ENCODE results near the gene PLS1. TPM values are rescaled to one million over a fixed set of nuclear protein-coding genes. Genes with fewer than 3 reads are reported as not detected.
"Not testable (repeated sequence)": the region's sequence is repeated elsewhere in the genome, so short reads cannot be mapped to it uniquely, and the experiment has no call there.

Gene PLS1
- total RNA-seq, 2 donors from 2014 or later: 3.2 to 5.3 TPM

DNA sequence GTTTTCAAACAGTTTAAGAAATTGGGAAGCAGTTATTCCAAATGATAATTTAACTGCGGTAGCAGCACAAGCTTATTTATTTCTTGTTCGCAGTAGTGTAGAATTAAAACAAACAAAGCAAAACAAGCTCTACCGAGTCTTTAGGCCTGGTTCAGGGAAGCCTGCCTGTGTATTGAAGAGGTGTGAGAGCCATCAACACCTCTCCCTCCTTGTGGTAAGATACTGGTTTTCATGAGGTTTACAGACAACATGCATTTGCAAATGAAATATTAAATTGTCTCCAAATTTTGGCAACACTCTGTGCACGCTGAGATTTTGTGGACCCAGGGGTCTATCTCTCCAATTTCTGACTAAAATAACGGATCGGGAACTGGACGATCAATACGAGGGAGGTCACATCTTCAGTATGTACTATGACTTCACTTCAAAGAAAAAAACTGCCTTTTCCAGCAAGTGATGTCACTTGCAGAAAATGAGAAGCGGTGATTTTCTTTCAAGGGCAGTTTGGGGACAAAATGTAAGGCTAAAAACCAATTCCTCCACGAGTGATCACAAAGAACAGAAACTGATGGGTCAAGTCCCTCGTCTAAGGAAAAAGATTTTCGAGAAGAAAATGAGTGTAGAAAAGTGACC is 18.4 kb upstream of the PLS1 start:
- Mint-ChIP-seq H3K36me3 (ENCODE audit: insufficient read depth in 2 of 2) (peaks cover 4 to 13% of the 10 kb centered on the region in 2 donors), H3K27ac (peak overlapping the region; percentile 99), H3K4me3 (peak overlapping the region; percentile 98 to 99), H3K9me3 (no peaks in the 10 kb centered on the region), H3K4me1 (ENCODE audit: low read depth) (peaks cover 55% of the 10 kb centered on the region), H3K27me3 (ENCODE audit: low read depth) (no peaks in the 10 kb centered on the region)
- ATAC-seq (replicated peaks in 1 of 2) (no peak), DNase-seq (no peak)

DNA sequence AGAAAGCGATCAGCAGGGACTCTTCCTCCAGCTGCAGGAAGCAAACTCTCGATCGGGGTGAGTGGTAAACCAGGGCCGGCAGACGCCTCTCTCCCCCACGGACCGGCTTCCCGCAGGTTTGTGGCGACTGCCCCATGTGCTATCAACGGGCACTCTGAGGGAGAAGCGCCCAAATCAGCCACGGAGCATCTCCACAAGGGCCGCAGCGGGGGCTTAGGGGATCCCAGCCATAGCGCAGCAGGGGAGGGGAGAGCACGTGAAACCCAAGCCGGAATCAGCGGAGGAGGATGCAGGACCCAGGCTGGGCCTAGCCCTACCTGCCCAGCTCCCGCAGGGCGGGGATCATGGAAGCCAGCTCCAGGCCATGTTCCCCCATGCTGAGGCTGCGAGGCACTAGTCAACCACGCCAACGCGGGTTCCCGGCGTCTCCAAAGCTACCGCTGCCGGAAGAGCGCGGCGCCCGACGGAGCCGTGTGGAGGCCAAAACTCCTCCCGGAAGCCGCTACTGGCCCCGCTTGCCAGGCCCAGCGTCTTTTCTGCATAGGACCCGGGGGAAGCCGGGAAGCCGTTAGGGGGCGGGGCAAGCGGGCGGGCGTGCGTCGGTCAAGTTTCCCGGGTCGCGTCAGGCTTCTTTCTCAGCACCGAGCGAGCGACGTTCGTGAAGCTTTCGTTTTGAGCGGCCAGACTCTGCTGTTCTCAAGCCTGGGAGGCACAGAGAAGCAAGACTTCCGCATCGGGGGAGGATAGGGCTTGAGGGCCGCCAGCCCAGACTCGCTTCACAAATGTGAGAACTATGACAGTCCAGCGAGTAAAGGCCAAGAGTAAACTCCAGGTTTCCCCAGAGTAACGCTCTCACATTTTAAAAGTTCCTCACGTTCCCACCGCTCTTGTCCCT is 17.6 kb upstream of the PLS1 start, which contains the start of gene ATR:
TSS of gene ATR (minus strand) at position 405 of the 895 bp plus-strand sequence. CDS start at position 376, 29 bp downstream.
- H3K36me3 Mint-ChIP-seq (ENCODE audit: insufficient read depth in 2 of 2): peaks cover 4 to 13% of the 10 kb centered on the region in 2 donors
- ATAC-seq (replicated peaks in 1 of 2): peak; percentile 94 to 96

DNA sequence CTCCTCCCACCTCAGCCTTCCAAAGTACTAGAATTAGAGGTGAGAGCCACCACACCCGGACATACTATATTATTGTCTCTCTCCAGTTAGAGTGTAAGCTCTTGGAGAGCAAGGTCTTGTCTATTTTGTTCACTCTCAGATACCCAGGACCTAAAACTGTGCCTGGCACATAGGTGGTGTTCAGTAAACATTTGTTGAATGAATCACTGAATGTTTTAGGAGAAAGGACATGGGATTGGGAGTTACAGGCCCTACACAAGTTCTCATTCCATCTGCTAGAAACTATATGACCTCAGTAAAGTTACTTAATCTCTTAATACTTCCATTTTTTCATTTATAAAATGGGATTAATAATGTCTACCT is 16.2 kb upstream of the PLS1 start:
- H3K27me3 Mint-ChIP-seq (ENCODE audit: low read depth): no peaks in the 10 kb centered on the region
- no peaks in the 10 kb centered on the region for H3K9me3 Mint-ChIP-seq
- H3K36me3 Mint-ChIP-seq (ENCODE audit: insufficient read depth in 2 of 2): peaks cover 4 to 9% of the 10 kb centered on the region in 2 donors
- H3K4me1 Mint-ChIP-seq (ENCODE audit: low read depth): peaks cover 39% of the 10 kb centered on the region
- peak overlapping the region; percentile 97 for H3K27ac Mint-ChIP-seq
- ATAC-seq (replicated peaks in 1 of 2) (no peak), DNase-seq (no peak)
- peak overlapping the region; percentile 98 to 99 for H3K4me3 Mint-ChIP-seq

More for the DNA sequence above, 17.6 kb upstream of the PLS1 start, which contains the start of gene ATR:
- no peaks in the 10 kb centered on the region for H3K27me3 Mint-ChIP-seq (ENCODE audit: low read depth)
- H3K27ac Mint-ChIP-seq: peak within 1 kb of the TSS; percentile 99
- peak; percentile 98 for DNase-seq
- H3K4me1 Mint-ChIP-seq (ENCODE audit: low read depth): peaks cover 54% of the 10 kb centered on the region
- H3K9me3 Mint-ChIP-seq: no peaks in the 10 kb centered on the region
- H3K4me3 Mint-ChIP-seq: peak within 1 kb of the TSS; percentile 98 to 99

DNA sequence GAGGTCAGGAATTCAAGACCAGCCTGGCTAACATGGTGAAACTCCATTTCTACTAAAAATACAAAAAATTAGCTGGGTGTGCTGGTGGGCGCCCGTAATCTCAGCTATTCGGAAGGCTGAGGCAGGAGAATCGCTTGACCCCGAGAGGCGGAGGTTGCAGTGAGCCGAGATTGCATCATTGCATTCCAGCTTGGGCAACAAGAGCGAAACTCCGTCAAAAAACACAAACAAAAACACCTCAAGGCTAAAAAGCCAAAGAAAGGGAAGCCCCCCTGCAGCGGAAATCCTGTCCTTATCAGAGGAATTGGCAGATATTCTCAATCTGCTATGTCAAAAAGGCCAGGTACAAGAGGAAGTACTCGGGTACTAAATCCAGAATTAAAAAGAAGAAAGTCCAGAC is 15.1 kb upstream of the PLS1 start:
- not testable (repeated sequence) for ATAC-seq (replicated peaks in 1 of 2); H3K27me3 Mint-ChIP-seq (ENCODE audit: low read depth); H3K36me3 Mint-ChIP-seq (ENCODE audit: insufficient read depth in 2 of 2); H3K9me3 Mint-ChIP-seq; DNase-seq; H3K4me3 Mint-ChIP-seq; H3K27ac Mint-ChIP-seq
- peaks cover 29% of the 10 kb centered on the region for H3K4me1 Mint-ChIP-seq (ENCODE audit: low read depth)

GRCh38 chr3:142586803-142587406 is 9.3 kb upstream of the PLS1 start:
- peak; percentile 58 to 67 for ATAC-seq (replicated peaks in 1 of 2)
- no peaks in the 10 kb centered on the region for H3K4me1 Mint-ChIP-seq (ENCODE audit: low read depth)
- DNase-seq: peak; percentile 12 to 33

DNA sequence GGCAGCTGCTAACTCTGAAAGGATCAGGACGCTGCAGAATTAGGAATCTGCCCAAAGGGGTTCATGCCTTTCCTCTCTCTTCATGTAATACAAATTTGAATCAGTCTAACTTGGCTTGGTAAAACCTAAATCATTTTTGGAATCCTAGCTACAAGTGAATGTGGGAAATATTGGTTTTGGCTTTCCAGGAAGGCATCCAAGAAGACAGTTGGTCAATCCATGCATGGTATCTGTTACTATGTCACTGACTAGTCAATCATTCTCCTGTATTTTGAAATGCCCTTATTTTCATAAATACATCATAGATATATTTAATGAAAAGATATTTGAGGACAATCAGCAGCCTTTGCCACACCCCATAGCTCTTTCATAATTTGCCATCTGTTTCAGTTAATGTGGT is 7.5 kb upstream of the PLS1 start:
- no peak overlapping the region for H3K4me3 Mint-ChIP-seq
- H3K9me3 Mint-ChIP-seq: no peaks in the 10 kb centered on the region
- no peak for ATAC-seq (replicated peaks in 1 of 2)
- no peak overlapping the region for H3K27ac Mint-ChIP-seq
- DNase-seq: no peak
- H3K27me3 Mint-ChIP-seq (ENCODE audit: low read depth): peaks cover 12% of the 10 kb centered on the region
- no peaks in the 10 kb centered on the region for H3K36me3 Mint-ChIP-seq (ENCODE audit: insufficient read depth in 2 of 2)
- H3K4me1 Mint-ChIP-seq (ENCODE audit: low read depth): no peaks in the 10 kb centered on the region

More at GRCh38 chr3:142586803-142587406, 9.3 kb upstream of the PLS1 start:
- Mint-ChIP-seq H3K27me3 (ENCODE audit: low read depth) (peaks cover 12% of the 10 kb centered on the region), H3K9me3 (no peaks in the 10 kb centered on the region), H3K4me3 (no peak overlapping the region), H3K27ac (no peak overlapping the region), H3K36me3 (ENCODE audit: insufficient read depth in 2 of 2) (no peaks in the 10 kb centered on the region)

GRCh38 chr3:142592268-142592667 is 3.9 kb upstream of the PLS1 start:
- not testable (repeated sequence) for H3K4me3 Mint-ChIP-seq; H3K27ac Mint-ChIP-seq; H3K36me3 Mint-ChIP-seq (ENCODE audit: insufficient read depth in 2 of 2); H3K27me3 Mint-ChIP-seq (ENCODE audit: low read depth); ATAC-seq (replicated peaks in 1 of 2); DNase-seq; H3K9me3 Mint-ChIP-seq
- peaks cover 17% of the 10 kb centered on the region for H3K4me1 Mint-ChIP-seq (ENCODE audit: low read depth)

- no peak overlapping the region for H3K27ac Mint-ChIP-seq
- DNase-seq: no peak
- no peak for ATAC-seq (replicated peaks in 1 of 2)
- peaks cover 23% of the 10 kb centered on the region for H3K4me1 Mint-ChIP-seq (ENCODE audit: low read depth)
- no peaks in the 10 kb centered on the region for H3K27me3 Mint-ChIP-seq (ENCODE audit: low read depth)
- peak overlapping the region; percentile 97 to 99 for H3K4me3 Mint-ChIP-seq
- no peaks in the 10 kb centered on the region for H3K36me3 Mint-ChIP-seq (ENCODE audit: insufficient read depth in 2 of 2)
- no peaks in the 10 kb centered on the region for H3K9me3 Mint-ChIP-seq
These were observed 1.1 kb upstream of the PLS1 start for GRCh38 chr3:142595141-142595540.

GRCh38 chr3:142595581-142595950 is 627 bp upstream of the PLS1 start:
- H3K27me3 Mint-ChIP-seq (ENCODE audit: low read depth): no peaks in the 10 kb centered on the region
- DNase-seq: no peak
- peaks cover 23% of the 10 kb centered on the region for H3K4me1 Mint-ChIP-seq (ENCODE audit: low read depth)
- H3K4me3 Mint-ChIP-seq: peak overlapping the region; percentile 97 to 99
- H3K9me3 Mint-ChIP-seq: no peaks in the 10 kb centered on the region
- no peak for ATAC-seq (replicated peaks in 1 of 2)
- no peaks in the 10 kb centered on the region for H3K36me3 Mint-ChIP-seq (ENCODE audit: insufficient read depth in 2 of 2)
- peak overlapping the region; percentile 31 for H3K27ac Mint-ChIP-seq

- peak overlapping the region; percentile 97 to 99 for H3K4me3 Mint-ChIP-seq
- DNase-seq (no peak), ATAC-seq (replicated peaks in 1 of 2) (no peak)
- no peaks in the 10 kb centered on the region for H3K9me3 Mint-ChIP-seq
- no peak overlapping the region for H3K27ac Mint-ChIP-seq
- H3K27me3 Mint-ChIP-seq (ENCODE audit: low read depth): no peaks in the 10 kb centered on the region
- no peaks in the 10 kb centered on the region for H3K36me3 Mint-ChIP-seq (ENCODE audit: insufficient read depth in 2 of 2)
- peaks cover 23% of the 10 kb centered on the region for H3K4me1 Mint-ChIP-seq (ENCODE audit: low read depth)
These were observed 514 bp downstream of the PLS1 start for GRCh38 chr3:142596726-142597088.

- no peak for DNase-seq
- H3K36me3 Mint-ChIP-seq (ENCODE audit: insufficient read depth in 2 of 2): no peaks in the 10 kb centered on the region
- H3K9me3 Mint-ChIP-seq: no peaks in the 10 kb centered on the region
- no peak overlapping the region for H3K27ac Mint-ChIP-seq
- peaks cover 23% of the 10 kb centered on the region for H3K4me1 Mint-ChIP-seq (ENCODE audit: low read depth)
- H3K27me3 Mint-ChIP-seq (ENCODE audit: low read depth): no peaks in the 10 kb centered on the region
- H3K4me3 Mint-ChIP-seq: peak overlapping the region in 1 of 2 donors; percentile 31
- no peak for ATAC-seq (replicated peaks in 1 of 2)
These were observed 1.7 kb downstream of the PLS1 start for GRCh38 chr3:142597906-142598305.

DNA sequence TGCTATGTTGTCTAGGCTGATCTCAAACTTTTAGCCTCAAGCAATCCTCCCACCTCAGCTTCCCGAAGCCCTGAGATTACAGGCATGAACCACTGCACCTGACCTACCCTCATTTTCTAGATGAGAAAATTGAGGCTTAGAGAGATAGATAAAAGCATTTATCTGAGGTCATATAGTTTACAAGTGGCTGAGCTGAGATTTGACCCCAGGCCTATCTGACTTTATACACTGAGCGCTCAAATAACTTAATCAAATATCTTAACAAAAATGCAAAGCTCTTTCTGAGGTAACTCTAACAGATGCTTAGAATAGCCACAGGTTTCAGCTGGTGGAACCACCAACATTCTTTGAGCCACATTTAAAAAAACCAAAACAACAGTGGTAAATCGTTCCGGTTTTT is 5.5 kb downstream of the PLS1 start:
- DNase-seq: no peak

More for the DNA sequence above, 5.5 kb downstream of the PLS1 start:
- no peaks in the 10 kb centered on the region for H3K27me3 Mint-ChIP-seq (ENCODE audit: low read depth)
- H3K36me3 Mint-ChIP-seq (ENCODE audit: insufficient read depth in 2 of 2): no peaks in the 10 kb centered on the region
- H3K27ac Mint-ChIP-seq: no peak overlapping the region
- peaks cover 12% of the 10 kb centered on the region for H3K4me1 Mint-ChIP-seq (ENCODE audit: low read depth)
- H3K9me3 Mint-ChIP-seq: no peaks in the 10 kb centered on the region
- H3K4me3 Mint-ChIP-seq: no peak overlapping the region
- ATAC-seq (replicated peaks in 1 of 2): no peak

Measured in activated T-cell treated with anti-CD3 and anti-CD28 coated beads, Interleukin-2, amount 50 U/mL, for 72 hours (primary cell).